Vagina (tissue), 2 donors: Measurements from ENCODE around the gene SEMA3E. TPM values are rescaled to one million over a fixed set of nuclear protein-coding genes. Genes with fewer than 3 reads are reported as not detected.

Source experiments
- DNase-seq, 2 donors: peaks; one replicate each; pipeline ENCODE4 v3.0.0-alpha.2; 2017; ENCODE audit errors: extremely low spot score in 2 of 2
- H3K27ac ChIP-seq: fragments of 200-600 bp; sonication (generic); one replicate; pipeline ENCODE4 v1.5.1; 2019
- H3K27me3 ChIP-seq: fragments of 200-600 bp; sonication (generic); one replicate; pipeline ENCODE4 v1.5.1; 2019
- H3K36me3 ChIP-seq, 2 donors: fragments of 200-600 bp; sonication (generic); one replicate each; pipeline ENCODE4 v1.5.1; 2017 to 2019
- H3K4me1 ChIP-seq: fragments of 200-600 bp; sonication (generic); one replicate; pipeline ENCODE4 v1.5.1; 2019
- H3K4me3 ChIP-seq, 2 donors: fragments of 200-600 bp; sonication (generic); 1 replicate in 1 of 2; 2 replicates in 1 of 2; pipeline ENCODE4 v1.5.1; 2016 to 2019
- H3K9me3 ChIP-seq: fragments of 200-600 bp; sonication (generic); one replicate; pipeline ENCODE4 v1.5.1; 2019
- POLR2A ChIP-seq, 2 donors: fragments of 450-650 bp; IDR thresholded peaks; one replicate each; pipeline ENCODE4 v1.6.1; 2017; ENCODE audit warnings: antibody characterized with exemption in 2 of 2, mild to moderate bottlenecking in 2 of 2, moderate library complexity in 2 of 2
- POLR2AphosphoS5 ChIP-seq, 2 donors: sonication (generic); formaldehyde crosslinking; IDR thresholded peaks; one replicate each; pipeline ENCODE4 v1.9.0; 2017; ENCODE audit warnings: antibody characterized with exemption in 2 of 2, mild to moderate bottlenecking in 2 of 2, low read depth in 1 of 2; ENCODE audit not compliant: insufficient read depth in 1 of 2
- intact Hi-C: fragments of 100-400 bp; cut with DNase I; formaldehyde crosslinking; loops from one replicate; pipeline ENCODE4 v1.15.1; 2023
- total RNA-seq: library from RNA; depleted of rRNA; stranded (reverse); fragments of >200 nt; gene quantifications from one replicate; pipeline ENCODE4 v1.2.3, GENCODE V29; 2016
- TF ChIP-seq, protein P1 (sequence below), 3 experiments: fragments of 450-650 bp in 2 of 3; fragments of 200-600 bp in 1 of 3; sonication (generic) in 1 of 3; IDR thresholded peaks; one replicate each; pipeline ENCODE4 v1.5.1; 2017 to 2019; ENCODE audit warnings: antibody characterized with exemption in 3 of 3, mild to moderate bottlenecking in 2 of 3, moderate library complexity in 2 of 3

SEMA3E gene
- total RNA-seq, 1 donor from 2014 or later, result 4.4 TPM

DNA sequence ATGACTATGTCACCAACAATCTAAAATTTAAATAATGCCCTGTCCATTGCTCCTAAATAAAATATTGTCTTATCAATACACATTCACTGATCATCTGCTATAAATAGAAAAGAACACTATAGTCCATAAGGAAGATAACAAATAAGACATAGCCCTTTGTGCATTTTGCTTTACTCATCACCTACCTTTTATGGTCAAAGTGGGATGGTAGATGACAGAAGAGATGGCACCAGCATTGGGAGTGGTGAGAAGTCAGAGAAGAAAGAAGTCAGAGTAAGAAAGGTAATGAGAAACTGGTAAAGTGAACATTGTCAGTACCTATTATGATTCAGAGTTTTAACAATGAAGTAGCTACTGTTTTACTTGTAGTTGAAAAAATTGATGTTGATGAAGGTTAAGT, 31.1 kb downstream of the SEMA3E start:
- TF ChIP-seq POLR2A (IDR thresholded peaks at IDR 0.05) (no peak), POLR2AphosphoS5 (IDR thresholded peaks at IDR 0.05; ENCODE audit: insufficient read depth in 1 of 2, low read depth in 1 of 2) (no peak)
- TF ChIP-seq, protein P1, sequence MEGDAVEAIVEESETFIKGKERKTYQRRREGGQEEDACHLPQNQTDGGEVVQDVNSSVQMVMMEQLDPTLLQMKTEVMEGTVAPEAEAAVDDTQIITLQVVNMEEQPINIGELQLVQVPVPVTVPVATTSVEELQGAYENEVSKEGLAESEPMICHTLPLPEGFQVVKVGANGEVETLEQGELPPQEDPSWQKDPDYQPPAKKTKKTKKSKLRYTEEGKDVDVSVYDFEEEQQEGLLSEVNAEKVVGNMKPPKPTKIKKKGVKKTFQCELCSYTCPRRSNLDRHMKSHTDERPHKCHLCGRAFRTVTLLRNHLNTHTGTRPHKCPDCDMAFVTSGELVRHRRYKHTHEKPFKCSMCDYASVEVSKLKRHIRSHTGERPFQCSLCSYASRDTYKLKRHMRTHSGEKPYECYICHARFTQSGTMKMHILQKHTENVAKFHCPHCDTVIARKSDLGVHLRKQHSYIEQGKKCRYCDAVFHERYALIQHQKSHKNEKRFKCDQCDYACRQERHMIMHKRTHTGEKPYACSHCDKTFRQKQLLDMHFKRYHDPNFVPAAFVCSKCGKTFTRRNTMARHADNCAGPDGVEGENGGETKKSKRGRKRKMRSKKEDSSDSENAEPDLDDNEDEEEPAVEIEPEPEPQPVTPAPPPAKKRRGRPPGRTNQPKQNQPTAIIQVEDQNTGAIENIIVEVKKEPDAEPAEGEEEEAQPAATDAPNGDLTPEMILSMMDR (IDR thresholded peaks at IDR 0.05), result no peak
- Histone ChIP-seq H3K36me3 (no peaks in the 10 kb centered on the region), H3K9me3 (no peaks in the 10 kb centered on the region), H3K4me3 (no peak overlapping the region), H3K27me3 (no peaks in the 10 kb centered on the region), H3K27ac (no peak overlapping the region), H3K4me1 (no peaks in the 10 kb centered on the region)
- intact Hi-C loops, result no loop called here
- DNase-seq, result no peak

DNA sequence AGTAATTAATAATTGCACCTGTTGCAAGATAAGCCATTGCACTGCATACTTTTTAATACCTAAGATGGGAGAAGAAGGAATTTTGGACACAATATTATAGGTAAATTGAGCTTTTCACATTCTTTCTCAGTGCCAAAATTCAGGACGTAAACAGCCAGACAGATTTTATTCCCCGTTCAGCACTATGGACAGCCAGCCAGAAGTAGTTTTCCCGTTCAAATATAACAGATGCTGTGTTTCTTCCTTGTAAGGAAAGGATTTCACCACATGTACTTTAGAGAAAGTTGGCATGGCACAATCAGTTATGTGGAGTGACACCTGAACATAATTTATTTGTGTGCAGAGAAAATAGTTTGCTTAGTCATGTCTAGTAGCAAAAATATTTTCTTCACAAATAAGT, 34.8 kb downstream of the SEMA3E start:
- TF ChIP-seq POLR2A (IDR thresholded peaks at IDR 0.05) (no peak), POLR2AphosphoS5 (IDR thresholded peaks at IDR 0.05; ENCODE audit: insufficient read depth in 1 of 2, low read depth in 1 of 2) (no peak)
- TF ChIP-seq, protein P1 (IDR thresholded peaks at IDR 0.05), result no peak
- no peaks in the 10 kb centered on the region for H3K27me3 ChIP-seq
- H3K4me3 ChIP-seq, result no peak overlapping the region
- H3K9me3 ChIP-seq, result no peaks in the 10 kb centered on the region
- H3K36me3 ChIP-seq, result no peaks in the 10 kb centered on the region
- no peak overlapping the region for H3K27ac ChIP-seq
- intact Hi-C loops, result no loop called here
- DNase-seq, result no peak
- H3K4me1 ChIP-seq, result no peaks in the 10 kb centered on the region

DNA sequence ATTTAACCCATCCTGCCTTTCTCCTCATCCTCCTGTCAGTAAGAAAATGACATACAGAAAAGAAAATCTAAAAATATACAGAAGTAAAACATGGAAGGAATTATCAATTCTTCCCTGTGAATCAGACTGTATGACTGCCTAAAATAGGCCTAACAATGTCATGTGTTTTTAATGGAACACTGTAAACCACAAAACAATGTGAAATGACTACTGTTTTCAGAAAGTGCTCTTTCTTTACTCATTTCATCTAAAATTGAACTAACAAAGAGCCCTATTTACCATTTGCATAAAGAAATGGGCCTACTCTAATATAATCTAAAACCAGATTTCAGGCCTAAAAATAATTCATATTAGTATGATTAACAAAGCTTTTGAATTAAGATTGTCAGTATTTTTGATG, 35.7 kb downstream of the SEMA3E start:
- no peak for DNase-seq
- Histone ChIP-seq H3K27ac (no peak overlapping the region), H3K27me3 (no peaks in the 10 kb centered on the region), H3K36me3 (no peaks in the 10 kb centered on the region), H3K9me3 (no peaks in the 10 kb centered on the region), H3K4me1 (no peaks in the 10 kb centered on the region), H3K4me3 (no peak overlapping the region)
- intact Hi-C loops, result no loop called here
- TF ChIP-seq, protein P1 (IDR thresholded peaks at IDR 0.05), result no peak
- TF ChIP-seq POLR2AphosphoS5 (IDR thresholded peaks at IDR 0.05; ENCODE audit: insufficient read depth in 1 of 2, low read depth in 1 of 2), result no peak
- TF ChIP-seq POLR2A (IDR thresholded peaks at IDR 0.05), result no peak

DNA sequence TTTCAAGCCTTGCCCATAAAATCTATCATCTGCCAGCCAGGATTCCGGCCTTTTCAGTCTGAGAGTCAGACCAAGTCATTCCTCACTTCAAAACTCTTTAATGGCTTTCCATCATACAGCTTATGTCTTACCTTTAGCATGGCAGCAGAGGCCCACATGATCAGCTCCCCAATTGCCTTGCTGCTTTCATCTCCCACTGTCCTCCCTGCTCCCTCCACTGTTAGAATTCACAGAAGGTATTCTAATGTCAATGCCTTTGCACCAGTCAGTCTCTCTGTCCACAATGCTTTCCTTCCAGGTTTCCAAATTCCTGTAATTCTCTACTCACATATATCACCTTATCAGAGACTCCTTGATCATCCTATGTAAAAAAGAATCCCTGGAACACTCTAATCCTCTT, 37.2 kb downstream of the SEMA3E start:
- H3K9me3 ChIP-seq, result no peaks in the 10 kb centered on the region
- TF ChIP-seq, protein P1 (IDR thresholded peaks at IDR 0.05), result no peak
- TF ChIP-seq POLR2AphosphoS5 (IDR thresholded peaks at IDR 0.05; ENCODE audit: insufficient read depth in 1 of 2, low read depth in 1 of 2) (no peak), POLR2A (IDR thresholded peaks at IDR 0.05) (no peak)

DNA sequence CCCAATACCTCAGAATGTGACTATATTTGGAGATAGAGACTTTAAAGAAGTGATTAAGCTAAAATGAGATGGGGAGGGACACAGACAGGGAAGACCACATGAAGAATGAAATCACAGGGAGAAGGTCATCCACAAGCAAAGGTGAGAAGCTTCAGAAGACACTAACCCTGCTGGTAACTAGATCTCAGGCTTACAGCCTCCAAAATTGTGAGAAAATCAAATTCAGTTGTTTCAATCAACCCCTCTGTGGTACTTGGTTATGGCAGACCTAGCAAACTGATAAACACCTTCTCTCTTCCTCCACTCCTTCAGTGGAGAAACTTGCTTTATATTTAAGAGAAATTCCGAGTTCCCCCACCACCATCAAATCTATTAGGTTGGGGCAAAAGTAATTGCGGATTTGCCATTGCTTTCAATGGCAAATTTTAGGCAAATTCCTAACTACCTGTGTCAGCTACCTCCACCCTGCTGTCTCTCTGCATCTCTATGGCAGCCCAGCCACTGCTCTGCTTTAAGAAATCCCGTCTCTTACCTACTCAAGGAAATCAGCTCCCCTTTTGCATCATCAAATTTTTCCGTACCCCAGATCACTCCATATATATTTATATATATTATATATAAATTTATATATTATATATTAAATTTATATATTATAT, 38.2 kb downstream of the SEMA3E start:
- H3K27me3 ChIP-seq, result no peaks in the 10 kb centered on the region
- no peaks in the 10 kb centered on the region for H3K4me1 ChIP-seq
- H3K36me3 ChIP-seq, result no peaks in the 10 kb centered on the region
- intact Hi-C loops, result no loop called here
- no peak for DNase-seq
- no peak overlapping the region for H3K27ac ChIP-seq
- no peaks in the 10 kb centered on the region for H3K9me3 ChIP-seq
- TF ChIP-seq POLR2AphosphoS5 (IDR thresholded peaks at IDR 0.05; ENCODE audit: insufficient read depth in 1 of 2, low read depth in 1 of 2) (no peak), POLR2A (IDR thresholded peaks at IDR 0.05) (no peak)
- TF ChIP-seq, protein P1 (IDR thresholded peaks at IDR 0.05), result no peak
- H3K4me3 ChIP-seq, result no peak overlapping the region

More for the DNA sequence above, 37.2 kb downstream of the SEMA3E start:
- H3K36me3 ChIP-seq, result no peaks in the 10 kb centered on the region
- H3K4me1 ChIP-seq, result no peaks in the 10 kb centered on the region
- H3K27me3 ChIP-seq, result no peaks in the 10 kb centered on the region
- DNase-seq, result no peak
- H3K4me3 ChIP-seq, result no peak overlapping the region
- intact Hi-C loops, result no loop called here
- H3K27ac ChIP-seq, result no peak overlapping the region
